ENCODE data around the gene ZSWIM4.

Gene ZSWIM4

GRCh38 chr19:13842291-13843103 is 47.3 kb downstream of the ZSWIM4 start:
- DNase-seq (ENCODE audit: low spot score), result peak; percentile 92
- TF ChIP-seq CTCF (IDR thresholded peaks at IDR 0.05), result no peak
- Histone ChIP-seq H3K4me3 (peak overlapping the region; percentile 99), H3K27ac (peak overlapping the region; percentile 100)

- TF ChIP-seq CTCF (IDR thresholded peaks at IDR 0.05), result no peak
- Histone ChIP-seq H3K27ac (peak overlapping the region; percentile 100), H3K4me3 (peak overlapping the region; percentile 99)
- no peak for DNase-seq (ENCODE audit: low spot score)
Measured at GRCh38 chr19:13843104-13843921, 48.1 kb downstream of the ZSWIM4 start.

GRCh38 chr19:13844130-13844631 is 48.9 kb downstream of the ZSWIM4 start:
- no peak for TF ChIP-seq CTCF (IDR thresholded peaks at IDR 0.05)
- Histone ChIP-seq H3K4me3 (peak overlapping the region; percentile 99), H3K27ac (peak overlapping the region; percentile 100)
- no peak for DNase-seq (ENCODE audit: low spot score)

GRCh38 chr19:13846557-13847406 is 51.5 kb downstream of the ZSWIM4 start:
- peak overlapping the region; percentile 100 for H3K27ac ChIP-seq
- no peak for TF ChIP-seq CTCF (IDR thresholded peaks at IDR 0.05)
- peak; percentile 97 for DNase-seq (ENCODE audit: low spot score)
- H3K4me3 ChIP-seq, result peak overlapping the region; percentile 78

DNA sequence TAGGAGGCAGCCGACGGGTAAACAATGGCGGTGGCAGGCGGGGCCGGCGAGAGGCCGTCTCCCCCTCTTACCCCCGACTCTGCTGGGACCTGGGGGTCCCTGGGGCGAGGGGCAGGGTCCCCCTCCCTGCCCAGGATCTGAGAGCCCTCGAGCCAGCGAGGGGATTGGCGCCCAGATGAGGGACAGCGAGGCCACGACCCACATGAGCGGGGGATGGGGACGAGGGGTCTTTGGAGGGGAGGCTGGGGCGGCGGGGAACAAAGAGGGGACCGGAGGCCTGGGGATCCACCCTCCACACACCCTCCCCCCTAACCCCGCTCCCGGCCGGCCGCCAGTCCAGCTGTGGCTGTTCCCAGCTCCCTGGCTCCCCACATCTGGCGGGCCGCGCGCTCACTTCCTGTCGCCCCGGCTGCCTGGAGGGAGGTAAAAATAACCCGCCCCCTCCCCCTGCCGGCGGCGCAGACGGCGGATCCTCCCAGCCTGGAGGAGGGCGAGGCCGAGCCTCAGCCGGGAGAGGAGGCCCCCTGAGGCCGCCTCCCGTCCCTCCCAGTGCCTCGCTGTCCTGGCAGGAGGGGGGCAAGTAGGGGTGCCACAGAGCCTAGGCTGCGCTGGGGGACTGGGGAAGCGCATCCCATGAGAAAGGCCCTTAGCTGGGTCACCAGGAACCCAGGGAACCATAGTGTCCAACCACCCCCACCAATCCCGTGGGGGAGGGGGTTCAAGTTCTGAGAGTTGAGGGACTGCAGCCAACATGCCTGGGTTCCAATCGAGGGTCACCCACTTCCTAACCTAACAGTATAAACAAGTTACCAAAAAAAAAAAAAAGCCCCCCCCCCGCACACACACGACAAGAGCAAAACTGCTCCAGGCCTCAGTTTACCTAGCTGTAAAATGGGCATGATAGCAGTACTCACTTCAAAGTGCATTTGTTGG is 52.4 kb downstream of the ZSWIM4 start:
- DNase-seq (ENCODE audit: low spot score), result peak; percentile 97
- TF ChIP-seq CTCF (IDR thresholded peaks at IDR 0.05), result peak; percentile 21
- Histone ChIP-seq H3K27ac (peak overlapping the region; percentile 100), H3K4me3 (peak overlapping the region; percentile 78)

- H3K4me3 ChIP-seq, result no peak overlapping the region
- DNase-seq (ENCODE audit: low spot score), result no peak
- no peak for TF ChIP-seq CTCF (IDR thresholded peaks at IDR 0.05)
- H3K27ac ChIP-seq, result peak overlapping the region; percentile 100
Measured at GRCh38 chr19:13848340-13848677, 53.1 kb downstream of the ZSWIM4 start.

Measured in coronary artery (tissue), 2 donors.